B cell (primary cell): ENCODE measurements around the gene PDK4. TPM values are rescaled to one million over a fixed set of nuclear protein-coding genes. Genes with fewer than 3 reads are reported as not detected.

Source experiments
- ATAC-seq: fragments of 200-7000 bp; cut with Tn5 transposase; one replicate; pipeline ENCODE4 v1.10.0; 2021; ENCODE audit warnings: low read depth, mild to moderate bottlenecking, moderate number of reproducible peaks, moderate library complexity
- CTCF ChIA-PET: fragments of 350-600 bp; sonication (Branson Sonifier 250); formaldehyde crosslinking; loops from one replicate; lab custom pipeline; 2021; ENCODE audit warnings: antibody characterized with exemption, inconsistent platforms; lab: Charles Lee
- POLR2A ChIA-PET: fragments of 350-600 bp; sonication (Branson Sonifier 250); formaldehyde crosslinking; loops from one replicate; lab custom pipeline; 2021; ENCODE audit warnings: antibody characterized with exemption; lab: Charles Lee
- DNase-seq: peaks from one replicate; pipeline ENCODE4 v3.0.0; 2013
- H2AFZ ChIP-seq: 2 replicates; pipeline ENCODE4 v1.6.1; 2012; ENCODE audit warnings: mild to moderate bottlenecking, low read depth, low read length; ENCODE audit not compliant: insufficient read depth, poor library complexity, severe bottlenecking
- H3K27ac ChIP-seq, 2 donors: 1 replicate in 1 of 2; 2 replicates in 1 of 2; pipeline ENCODE4 v1.5.1; 2012 to 2013; ENCODE audit warnings: low read length in 2 of 2, mild to moderate bottlenecking in 2 of 2, moderate library complexity in 1 of 2
- H3K27me3 ChIP-seq, 4 experiments: fragments of 200-600 bp in 1 of 4; sonication (generic) in 1 of 4; replicated peaks in 1 of 4; 1 replicate in 2 of 4; 2 replicates in 2 of 4; pipeline versions ENCODE4 v1.6.1 to v1.7.0; 2013 to 2016; ENCODE audit warnings: low read length in 3 of 4, mild to moderate bottlenecking in 2 of 4, mixed read lengths in 1 of 4, moderate library complexity in 1 of 4; ENCODE audit not compliant: insufficient read depth in 4 of 4, control insufficient read depth in 3 of 4; ENCODE audit errors: control extremely low read depth in 1 of 4
- H3K36me3 ChIP-seq, 2 experiments: replicated peaks in 1 of 2; 1 replicate in 1 of 2; 2 replicates in 1 of 2; pipeline versions ENCODE4 v1.6.1 to v1.7.1; 2013; ENCODE audit warnings: low read length in 1 of 2; ENCODE audit not compliant: insufficient read depth in 2 of 2, control insufficient read depth in 1 of 2; ENCODE audit errors: control extremely low read depth in 1 of 2, extremely low read depth in 1 of 2
- H3K4me1 ChIP-seq, 2 donors: fragments of 200-600 bp in 1 of 2; sonication (generic) in 1 of 2; 1 replicate in 1 of 2; 2 replicates in 1 of 2; pipeline versions ENCODE4 v1.5.1 to v1.6.1; 2013 to 2017; ENCODE audit warnings: low read length in 2 of 2; ENCODE audit not compliant: control insufficient read depth in 2 of 2, insufficient read depth in 2 of 2
- H3K4me2 ChIP-seq: replicated peaks from 2 replicates; pipeline ENCODE3; 2012; ENCODE audit warnings: mild to moderate bottlenecking, low read depth, low read length; ENCODE audit not compliant: poor library complexity, severe bottlenecking
- H3K4me3 ChIP-seq, 5 experiments: fragments of 200-600 bp in 1 of 5; sonication (generic) in 1 of 5; 1 replicate in 3 of 5; 2 replicates in 2 of 5; pipeline versions ENCODE4 v1.5.1 to v1.7.0; 2011 to 2016; ENCODE audit warnings: low read length in 4 of 5, mild to moderate bottlenecking in 4 of 5, low read depth in 2 of 5, control low read depth in 1 of 5, moderate library complexity in 1 of 5; ENCODE audit not compliant: insufficient read depth in 1 of 5; ENCODE audit errors: control extremely low read depth in 1 of 5, extremely low read depth in 1 of 5
- H3K79me2 ChIP-seq: fragments of 200-600 bp; sonication (generic); one replicate; pipeline ENCODE4 v1.6.0; 2016; ENCODE audit warnings: low read length; ENCODE audit not compliant: control insufficient read depth, insufficient read depth
- H3K9ac ChIP-seq: fragments of 200-600 bp; sonication (generic); 2 replicates; pipeline ENCODE4 v1.6.1; 2017; ENCODE audit warnings: mild to moderate bottlenecking, low read length, moderate library complexity
- H3K9me3 ChIP-seq, 3 donors: one replicate each; pipeline versions ENCODE4 v1.6.1 to v1.7.1; 2013; ENCODE audit warnings: low read length in 2 of 3; ENCODE audit not compliant: control insufficient read depth in 2 of 3, insufficient read depth in 1 of 3; ENCODE audit errors: control extremely low read depth in 1 of 3
- H4K20me1 ChIP-seq: 2 replicates; pipeline ENCODE4 v1.6.0; 2012; ENCODE audit warnings: mild to moderate bottlenecking, low read length; ENCODE audit not compliant: insufficient read depth, control insufficient read depth, poor library complexity, severe bottlenecking
- H3K27ac Mint-ChIP-seq: one replicate; pipeline ENCODE4 v1.8.0; 2021; ENCODE audit warnings: mixed read lengths
- H3K27me3 Mint-ChIP-seq: one replicate; pipeline ENCODE4 v1.8.0; 2021; ENCODE audit warnings: mixed read lengths
- H3K4me1 Mint-ChIP-seq: one replicate; pipeline ENCODE4 v1.8.0; 2021; ENCODE audit warnings: mixed read lengths
- H3K4me3 Mint-ChIP-seq: one replicate; pipeline ENCODE4 v1.8.0; 2021; ENCODE audit warnings: mixed read lengths
- H3K9me3 Mint-ChIP-seq: one replicate; pipeline ENCODE4 v1.8.0; 2022; ENCODE audit warnings: mixed read lengths; ENCODE audit not compliant: insufficient read depth
- CTCF ChIP-seq: fragments of 200-600 bp; IDR thresholded peaks from one replicate; pipeline ENCODE4 v1.8.0; 2022; ENCODE audit warnings: antibody characterized with exemption, mild to moderate bottlenecking
- EZH2 ChIP-seq: IDR thresholded peaks from 2 replicates; pipeline ENCODE4 v1.6.1; 2012; ENCODE audit warnings: borderline replicate concordance, low read depth, mild to moderate bottlenecking, moderate library complexity, low read length; ENCODE audit not compliant: insufficient read depth, poor library complexity, severe bottlenecking
- WGBS: methylation state at CpG from one replicate; pipeline ENCODE4 v1.1.5; 2013; ENCODE audit warnings: missing lambda C conversion rate; ENCODE audit not compliant: insufficient coverage; 5-methylcytosine and 5-hydroxymethylcytosine counted together
- intact Hi-C: fragments of 100-400 bp; cut with micrococcal nuclease; formaldehyde crosslinking; loops from one replicate; pipeline ENCODE4 v1.10.0; 2022
- polyA plus RNA-seq: library from polyadenylated mRNA; depleted of rRNA; stranded (reverse); fragments of >200 nt; gene quantifications from 2 replicates; pipeline ENCODE4 v1.2.3, GENCODE V29; 2012
- total RNA-seq, 2 donors: library from RNA; stranded (reverse); fragments of 120-200 nt in 1 of 2; gene quantifications; 1 replicate in 1 of 2; 2 replicates in 1 of 2; pipeline versions ENCODE4 v1.2.3 to v1.2.4, GENCODE V29; 2013 to 2022

Gene PDK4
- total and polyA plus RNA-seq, 2 donors (not counting 1 experiment from before 2014, with no cell fraction given), result 0.54 to 6.8 TPM

- Mint-ChIP-seq H3K27me3 (peaks cover 19% of the 10 kb centered on the region), H3K4me1 (no peaks in the 10 kb centered on the region), H3K4me3 (no peak overlapping the region), H3K9me3 (peaks cover 6% of the 10 kb centered on the region), H3K27ac (no peak overlapping the region)
- H3K79me2 ChIP-seq, result no peaks in the 10 kb centered on the region
- intact Hi-C loops, result no loop called here
- ChIA-PET POLR2A (no interaction called here), CTCF (interaction anchor here (0.6 kb wide), 1 partner anchor 10 kb away, joined by 4 read pairs; no protein-coding TSS in a partner anchor)
- no CpG with 5 or more reads among the region's 2 CpGs for WGBS
- no peak overlapping the region for H2AFZ ChIP-seq
- no peak overlapping the region for H3K4me3 ChIP-seq
- H3K9ac ChIP-seq, result no peak overlapping the region
- no peaks in the 10 kb centered on the region for H3K27me3 ChIP-seq
- DNase-seq, result no peak
- no peak overlapping the region for H3K27ac ChIP-seq
- peaks cover 0 to 3% (median 3%) of the 10 kb centered on the region in 3 donors for H3K9me3 ChIP-seq
- no peak for ATAC-seq
- no peaks in the 10 kb centered on the region for H3K4me1 ChIP-seq
- H3K4me2 ChIP-seq, result no peak overlapping the region
- no peaks in the 10 kb centered on the region for H3K36me3 ChIP-seq
- H4K20me1 ChIP-seq, result no peaks in the 10 kb centered on the region
- TF ChIP-seq CTCF (no peak), EZH2 (no peak)
These were observed 23.2 kb upstream of the PDK4 start for GRCh38 chr7:95619517-95619916.

GRCh38 chr7:95614442-95614940 lies 18.2 kb upstream of the PDK4 start:
- H2AFZ ChIP-seq, result no peak overlapping the region
- no peak overlapping the region for H3K4me3 Mint-ChIP-seq
- H3K4me1 ChIP-seq, result peaks cover 12 to 14% of the 10 kb centered on the region in 2 donors
- ATAC-seq (no peak), DNase-seq (no peak)
- no peaks in the 10 kb centered on the region for H4K20me1 ChIP-seq
- no peak overlapping the region for H3K9ac ChIP-seq
- WGBS, result no CpG with 5 or more reads among the region's 1 CpG
- intact Hi-C loops, result no loop called here
- H3K79me2 ChIP-seq, result no peaks in the 10 kb centered on the region
- no peaks in the 10 kb centered on the region for H3K36me3 ChIP-seq
- H3K4me2 ChIP-seq, result no peak overlapping the region
- CTCF ChIA-PET, result interaction anchor here (3.3 kb wide), 1 partner anchor 72 kb away, joined by 12 read pairs; no protein-coding TSS in a partner anchor
- H3K4me3 ChIP-seq, result no peak overlapping the region
- POLR2A ChIA-PET, result no interaction called here
- H3K27me3 Mint-ChIP-seq, result peaks cover 6% of the 10 kb centered on the region
- H3K27ac ChIP-seq, result no peak overlapping the region
- TF ChIP-seq EZH2, result no peak
- H3K4me1 Mint-ChIP-seq, result peaks cover 22% of the 10 kb centered on the region
- H3K9me3 ChIP-seq, result peaks cover 3 to 9% (median 3%) of the 10 kb centered on the region in 3 donors
- H3K9me3 Mint-ChIP-seq, result peaks cover 10% of the 10 kb centered on the region
- H3K27ac Mint-ChIP-seq, result no peak overlapping the region
- no peaks in the 10 kb centered on the region for H3K27me3 ChIP-seq
